Mucosa of rectum (tissue), 2 donors: Measurements from ENCODE around the gene CTTN.
A peak's percentile ranks its signal among the peaks of the same experiment; 100 is the strongest.

Source experiments
- H3K27ac ChIP-seq, 2 donors: one replicate each; pipeline ENCODE4 v1.7.0; 2013; ENCODE audit warnings: inconsistent platforms in 2 of 2, low read depth in 2 of 2, low read length in 2 of 2
- H3K27me3 ChIP-seq, 2 donors: one replicate each; pipeline ENCODE4 v1.7.0; 2013; ENCODE audit warnings: low read length in 2 of 2; ENCODE audit not compliant: control insufficient read depth in 2 of 2, insufficient read depth in 2 of 2
- H3K36me3 ChIP-seq, 2 donors: one replicate each; pipeline ENCODE4 v1.7.0; 2013; ENCODE audit warnings: low read length in 2 of 2; ENCODE audit not compliant: control insufficient read depth in 2 of 2, insufficient read depth in 2 of 2
- H3K4me1 ChIP-seq, 2 donors: one replicate each; pipeline ENCODE4 v1.7.0; 2013; ENCODE audit warnings: low read length in 2 of 2, mild to moderate bottlenecking in 1 of 2; ENCODE audit not compliant: control insufficient read depth in 2 of 2, insufficient read depth in 2 of 2
- H3K4me3 ChIP-seq, 2 donors: one replicate each; pipeline ENCODE4 v1.7.0; 2013; ENCODE audit warnings: low read length in 2 of 2
- H3K9ac ChIP-seq, 2 donors: one replicate each; pipeline ENCODE4 v1.7.0; 2013; ENCODE audit warnings: low read length in 2 of 2, low read depth in 1 of 2, mild to moderate bottlenecking in 1 of 2
- H3K9me3 ChIP-seq, 2 donors: one replicate each; pipeline ENCODE4 v1.7.0; 2013; ENCODE audit warnings: low read length in 2 of 2; ENCODE audit not compliant: control insufficient read depth in 2 of 2
- donor health status: healthy.
- donor health status: Normal muscosa, but diverticular disease.

Gene CTTN

DNA sequence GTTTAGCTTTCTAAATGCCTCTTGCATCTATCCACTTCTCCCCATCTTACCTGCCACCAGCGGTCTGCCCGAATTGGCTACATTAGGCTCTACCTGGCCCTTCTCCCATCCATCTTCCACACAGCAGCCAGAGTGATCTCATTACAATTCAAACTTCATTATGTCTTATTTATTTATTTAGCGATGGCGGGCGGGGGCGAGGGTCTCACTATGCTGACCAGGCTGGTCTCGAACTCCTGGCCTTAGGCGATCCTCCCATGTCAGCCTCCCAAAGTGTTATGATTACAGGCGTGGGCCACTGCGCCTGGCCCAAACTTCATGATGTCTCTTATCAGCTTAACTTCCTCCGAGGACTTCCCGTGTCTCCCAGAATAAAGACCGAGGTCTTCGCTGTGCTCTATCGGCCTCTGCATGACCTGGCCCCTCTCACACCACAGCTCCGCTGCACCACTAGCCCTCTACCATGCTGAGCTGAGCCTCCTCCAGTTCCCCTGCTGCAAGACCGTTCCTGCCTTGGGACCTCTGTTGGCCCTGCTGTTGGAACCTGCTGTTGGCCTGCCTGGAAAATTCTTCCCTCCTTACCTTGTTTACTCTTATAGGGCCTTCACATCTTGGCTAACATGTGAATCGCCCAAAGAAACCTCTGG lies 870 bp upstream of the CTTN start:
- Histone ChIP-seq H3K36me3 (no peaks in the 10 kb centered on the region), H3K9ac (peak overlapping the region; percentile 2 to 84), H3K4me1 (peaks cover 16 to 21% of the 10 kb centered on the region in 2 donors), H3K27ac (peak overlapping the region; percentile 76), H3K9me3 (no peaks in the 10 kb centered on the region), H3K27me3 (peaks cover 0 to 2% of the 10 kb centered on the region in 2 donors), H3K4me3 (peak overlapping the region; percentile 65 to 77)

- H3K27me3 ChIP-seq = peaks cover 0 to 2% of the 10 kb centered on the region in 2 donors
- H3K4me1 ChIP-seq = peaks cover 16 to 21% of the 10 kb centered on the region in 2 donors
- peak overlapping the region; percentile 65 to 77 for H3K4me3 ChIP-seq
- no peaks in the 10 kb centered on the region for H3K9me3 ChIP-seq
- peak overlapping the region; percentile 76 to 84 for H3K9ac ChIP-seq
- peaks cover 0 to under 1% of the 10 kb centered on the region in 2 donors for H3K36me3 ChIP-seq
- H3K27ac ChIP-seq = peak overlapping the region; percentile 76
Measured at GRCh38 chr11:70398834-70399680, 728 bp downstream of the CTTN start.

GRCh38 chr11:70399681-70400112 lies 1.4 kb downstream of the CTTN start:
- Histone ChIP-seq H3K27me3 (no peaks in the 10 kb centered on the region), H3K27ac (peak overlapping the region; percentile 76), H3K4me1 (peaks cover 16 to 21% of the 10 kb centered on the region in 2 donors), H3K36me3 (peaks cover 0 to 2% of the 10 kb centered on the region in 2 donors), H3K9ac (peak overlapping the region; percentile 76 to 84), H3K9me3 (no peaks in the 10 kb centered on the region), H3K4me3 (peak overlapping the region; percentile 65 to 77)

DNA sequence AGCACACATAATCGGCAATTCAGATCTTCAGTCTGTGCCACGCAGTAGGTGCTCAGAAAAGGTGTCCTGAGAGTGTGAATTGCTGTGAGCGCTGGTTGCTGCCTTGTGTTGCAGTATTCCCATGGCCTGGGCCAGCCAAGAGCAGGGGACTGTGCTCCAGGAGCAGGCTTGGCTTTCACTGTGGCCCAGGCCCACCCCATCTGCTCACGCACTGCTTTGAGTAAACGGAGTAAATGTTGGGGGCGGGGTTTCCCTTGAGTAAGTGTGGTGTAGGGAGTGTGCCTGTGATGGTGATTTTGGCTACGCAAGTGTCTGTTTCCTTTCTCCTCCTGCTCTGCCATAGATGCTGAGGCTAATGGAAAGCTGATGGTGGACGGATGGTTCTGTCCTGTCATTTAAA lies 2.3 kb downstream of the CTTN start:
- Histone ChIP-seq H3K4me3 (no peak overlapping the region), H3K27me3 (no peaks in the 10 kb centered on the region), H3K36me3 (peaks cover 0 to 8% of the 10 kb centered on the region in 2 donors), H3K27ac (no peak overlapping the region), H3K4me1 (peaks cover 16 to 21% of the 10 kb centered on the region in 2 donors), H3K9ac (no peak overlapping the region), H3K9me3 (no peaks in the 10 kb centered on the region)

- Histone ChIP-seq H3K4me3 (no peak overlapping the region), H3K9ac (no peak overlapping the region), H3K27me3 (no peaks in the 10 kb centered on the region), H3K27ac (no peak overlapping the region), H3K36me3 (peaks cover 2 to 18% of the 10 kb centered on the region in 2 donors), H3K9me3 (no peaks in the 10 kb centered on the region), H3K4me1 (peaks cover 16 to 21% of the 10 kb centered on the region in 2 donors)
Measured at GRCh38 chr11:70402016-70402415, 3.7 kb downstream of the CTTN start.

GRCh38 chr11:70402685-70403084 lies 4.4 kb downstream of the CTTN start:
- Histone ChIP-seq H3K27ac (no peak overlapping the region), H3K27me3 (no peaks in the 10 kb centered on the region), H3K9ac (no peak overlapping the region), H3K4me3 (no peak overlapping the region), H3K4me1 (peaks cover 10 to 15% of the 10 kb centered on the region in 2 donors), H3K36me3 (peaks cover 9 to 25% of the 10 kb centered on the region in 2 donors), H3K9me3 (no peaks in the 10 kb centered on the region)

- H3K27me3 ChIP-seq = no peaks in the 10 kb centered on the region
Measured at GRCh38 chr11:70404244-70404643, 5.9 kb downstream of the CTTN start.

GRCh38 chr11:70405679-70406395 lies 7.5 kb downstream of the CTTN start:
- H3K4me1 ChIP-seq = no peaks in the 10 kb centered on the region
- no peak overlapping the region for H3K9ac ChIP-seq
- H3K27me3 ChIP-seq = no peaks in the 10 kb centered on the region
- H3K4me3 ChIP-seq = no peak overlapping the region
- no peak overlapping the region for H3K27ac ChIP-seq
- H3K36me3 ChIP-seq = peaks cover 37 to 54% of the 10 kb centered on the region in 2 donors
- H3K9me3 ChIP-seq = no peaks in the 10 kb centered on the region

More at GRCh38 chr11:70404244-70404643, 5.9 kb downstream of the CTTN start:
- H3K4me1 ChIP-seq = peaks cover 4 to 11% of the 10 kb centered on the region in 2 donors
- H3K9me3 ChIP-seq = no peaks in the 10 kb centered on the region
- no peak overlapping the region for H3K9ac ChIP-seq
- no peak overlapping the region for H3K27ac ChIP-seq
- no peak overlapping the region for H3K4me3 ChIP-seq
- peaks cover 21 to 38% of the 10 kb centered on the region in 2 donors for H3K36me3 ChIP-seq

DNA sequence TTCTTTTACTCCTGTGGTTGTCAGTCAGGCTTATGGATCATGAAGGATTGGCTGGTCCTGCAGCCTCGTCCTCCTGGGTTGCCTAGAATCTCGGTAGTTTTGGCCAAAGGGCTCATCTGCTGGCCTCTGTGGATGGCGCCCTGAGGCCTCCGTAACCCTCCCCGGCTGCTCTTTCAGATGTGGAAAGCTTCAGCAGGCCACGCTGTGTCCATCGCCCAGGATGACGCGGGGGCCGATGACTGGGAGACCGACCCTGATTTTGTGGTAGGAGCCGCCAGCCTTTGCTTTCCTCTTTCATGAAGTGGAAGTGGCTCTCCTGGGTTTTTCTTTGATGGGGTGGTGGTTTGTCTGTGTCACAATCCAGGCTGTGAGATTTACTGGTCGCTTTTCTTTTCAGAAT lies 8.8 kb downstream of the CTTN start:
- Histone ChIP-seq H3K27me3 (no peaks in the 10 kb centered on the region), H3K36me3 (peaks cover 50 to 66% of the 10 kb centered on the region in 2 donors), H3K4me1 (no peaks in the 10 kb centered on the region), H3K9ac (no peak overlapping the region), H3K4me3 (no peak overlapping the region), H3K9me3 (no peaks in the 10 kb centered on the region), H3K27ac (no peak overlapping the region)
